ENCODE data around the gene PARS2. TPM values are rescaled to one million over a fixed set of nuclear protein-coding genes. Genes with fewer than 3 reads are reported as not detected.

The PARS2 gene
- total RNA-seq (not detected), total RNA-seq (0.58 to 14.3 (median 7.9) reads per million in 172 experiments)
- polyA plus RNA-seq (2013, experiment 1 of 2), result 2.6 TPM
- 1.7 TPM for polyA plus RNA-seq (2013, experiment 2 of 2)

DNA sequence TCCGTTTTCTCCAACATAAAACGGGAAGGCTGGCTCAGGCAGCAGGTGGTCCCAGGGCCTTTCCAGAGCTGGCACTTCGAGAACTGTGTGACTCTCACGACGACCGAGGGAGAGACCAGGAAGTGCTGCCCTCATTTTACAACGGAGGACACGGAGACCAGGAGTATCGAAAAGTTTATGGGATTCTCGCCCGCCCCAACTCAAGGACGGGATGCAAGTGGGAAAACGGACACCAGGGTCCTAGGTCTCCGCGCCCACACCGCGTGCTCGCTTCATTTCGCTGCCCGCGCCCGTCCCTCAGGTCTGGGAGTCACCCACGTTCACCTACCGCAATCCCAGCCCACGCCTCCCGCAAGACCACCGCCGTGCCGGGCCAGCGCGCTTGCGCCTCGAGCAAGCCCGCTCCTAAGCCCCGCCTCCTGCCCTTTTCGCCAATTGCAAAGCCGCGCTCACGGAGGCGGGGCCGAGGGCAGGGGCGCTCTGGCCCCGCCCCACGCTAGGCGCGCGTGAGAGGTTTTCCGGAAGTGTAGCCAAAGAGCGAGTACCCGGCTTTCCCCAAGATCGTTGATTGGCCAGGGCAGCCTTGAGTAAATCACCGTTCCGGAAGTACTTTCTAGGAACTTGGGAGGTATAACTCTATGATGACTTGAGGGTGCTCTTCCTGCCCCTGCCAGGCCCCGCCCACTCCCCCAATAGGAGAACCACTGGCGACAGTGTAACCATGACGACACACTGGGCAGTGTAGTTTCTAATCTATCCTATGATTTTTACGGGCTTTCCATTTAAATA is at the start of gene PARS2:
PARS2 (minus strand) TSS at position 391 of the 789 bp plus-strand sequence. CDS start 5,362 bp downstream, outside the sequence.
- ChIA-PET CTCF (interaction anchor here (2.7 kb wide), 1 partner anchor 37 kb away, joined by 13 read pairs; the partner anchor contains the start of gene TTC22), POLR2A (interaction anchor here (1.5 to 3.5 kb wide), 2 partner anchors 36 to 711 kb away, joined by 7 to 16 read pairs; partner anchors contain the start of genes TCEANC2, TMEM59 and TTC22)
- ATAC-seq (ENCODE audit: poor library complexity) (peak; percentile 96), DNase-seq (peak; percentile 88 to 99 (median 94))
- TF ChIP-seq, protein P1, sequence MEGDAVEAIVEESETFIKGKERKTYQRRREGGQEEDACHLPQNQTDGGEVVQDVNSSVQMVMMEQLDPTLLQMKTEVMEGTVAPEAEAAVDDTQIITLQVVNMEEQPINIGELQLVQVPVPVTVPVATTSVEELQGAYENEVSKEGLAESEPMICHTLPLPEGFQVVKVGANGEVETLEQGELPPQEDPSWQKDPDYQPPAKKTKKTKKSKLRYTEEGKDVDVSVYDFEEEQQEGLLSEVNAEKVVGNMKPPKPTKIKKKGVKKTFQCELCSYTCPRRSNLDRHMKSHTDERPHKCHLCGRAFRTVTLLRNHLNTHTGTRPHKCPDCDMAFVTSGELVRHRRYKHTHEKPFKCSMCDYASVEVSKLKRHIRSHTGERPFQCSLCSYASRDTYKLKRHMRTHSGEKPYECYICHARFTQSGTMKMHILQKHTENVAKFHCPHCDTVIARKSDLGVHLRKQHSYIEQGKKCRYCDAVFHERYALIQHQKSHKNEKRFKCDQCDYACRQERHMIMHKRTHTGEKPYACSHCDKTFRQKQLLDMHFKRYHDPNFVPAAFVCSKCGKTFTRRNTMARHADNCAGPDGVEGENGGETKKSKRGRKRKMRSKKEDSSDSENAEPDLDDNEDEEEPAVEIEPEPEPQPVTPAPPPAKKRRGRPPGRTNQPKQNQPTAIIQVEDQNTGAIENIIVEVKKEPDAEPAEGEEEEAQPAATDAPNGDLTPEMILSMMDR (IDR thresholded peaks at IDR 0.05), result no peak
- Mint-ChIP-seq H3K27ac (peak within 1 kb of the TSS; percentile 70), H3K4me1 (ENCODE audit: low read depth) (peaks cover 26% of the 10 kb centered on the region), H3K27me3 (no peaks in the 10 kb centered on the region), H3K9me3 (no peaks in the 10 kb centered on the region), H3K4me3 (peak within 1 kb of the TSS; percentile 98), H3K36me3 (ENCODE audit: low read depth) (peaks cover 2% of the 10 kb centered on the region)
- Histone ChIP-seq H3K27ac (ENCODE audit: low read depth in 1 of 2, low read length in 2 of 2) (peak within 1 kb of the TSS in 1 of 2 donors; percentile 71), H3K4me1 (ENCODE audit: insufficient read depth, low read length) (peaks cover 8% of the 10 kb centered on the region), H3K27me3 (ENCODE audit: control insufficient read depth in 1 of 2, insufficient read depth in 2 of 2, low read length in 2 of 2) (no peaks in the 10 kb centered on the region), H3K4me3 (ENCODE audit: low read length) (peak within 1 kb of the TSS; percentile 98), H3K36me3 (ENCODE audit: insufficient read depth, low read length) (no peaks in the 10 kb centered on the region), H3K9me3 (ENCODE audit: control insufficient read depth in 1 of 2, insufficient read depth in 1 of 2, low read length in 2 of 2) (no peaks in the 10 kb centered on the region)
- intact Hi-C loops (cut with DNase I, micrococcal nuclease), result loop anchor here (1.0 to 10.0 kb wide), 7 partner anchors 49 to 1540 kb away; partner anchors contain the start of genes CZIB (in 1 of the 2), DHCR24 (in 1 of the 2), DIO1 (in 1 of the 2) and SSBP3 (in 1 of the 2)

DNA sequence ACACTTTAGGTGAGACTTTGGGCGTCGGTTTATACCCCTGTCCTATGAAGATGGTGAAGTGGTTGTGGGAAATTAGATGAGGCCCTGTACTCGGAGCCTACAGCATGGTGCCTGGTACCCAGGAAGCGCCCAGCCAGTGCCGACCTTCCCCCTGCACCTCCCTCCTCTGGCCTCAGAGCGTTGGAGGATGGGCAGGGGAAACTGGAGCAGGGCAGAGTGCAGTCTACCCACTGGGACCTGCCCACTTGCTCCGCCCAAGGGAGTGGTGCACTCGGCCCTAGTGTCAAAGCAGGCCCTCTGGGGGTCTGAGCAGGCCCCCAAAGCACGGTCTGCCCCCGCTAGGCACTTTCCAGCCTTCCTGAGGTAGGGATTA is 49.8 kb upstream of the PARS2 start:
- Mint-ChIP-seq H3K4me3 (no peak overlapping the region), H3K27ac (no peak overlapping the region), H3K27me3 (no peaks in the 10 kb centered on the region), H3K4me1 (ENCODE audit: low read depth) (peaks cover 7% of the 10 kb centered on the region), H3K36me3 (ENCODE audit: low read depth) (no peaks in the 10 kb centered on the region), H3K9me3 (no peaks in the 10 kb centered on the region)
- Histone ChIP-seq H3K9me3 (ENCODE audit: control insufficient read depth in 1 of 2, insufficient read depth in 1 of 2, low read length in 2 of 2) (no peaks in the 10 kb centered on the region), H3K4me1 (ENCODE audit: insufficient read depth, low read length) (peaks cover 7% of the 10 kb centered on the region), H3K27me3 (ENCODE audit: control insufficient read depth in 1 of 2, insufficient read depth in 2 of 2, low read length in 2 of 2) (no peaks in the 10 kb centered on the region), H3K27ac (ENCODE audit: low read depth in 1 of 2, low read length in 2 of 2) (no peak overlapping the region), H3K4me3 (ENCODE audit: low read length) (no peak overlapping the region), H3K36me3 (ENCODE audit: insufficient read depth, low read length) (no peaks in the 10 kb centered on the region)
- TF ChIP-seq, protein P1 (IDR thresholded peaks at IDR 0.05), result no peak
- intact Hi-C loops (cut with DNase I, micrococcal nuclease), result loop anchor here in 1 of 2 experiments (5.0 to 10.0 kb wide), 2 partner anchors 952 to 1329 kb away; no protein-coding TSS in a partner anchor
- DNase-seq (no peak), ATAC-seq (ENCODE audit: poor library complexity) (no peak)
- ChIA-PET POLR2A (no interaction called here), CTCF (no interaction called here)

- Mint-ChIP-seq H3K36me3 (ENCODE audit: low read depth) (no peaks in the 10 kb centered on the region), H3K4me1 (ENCODE audit: low read depth) (peaks cover 7% of the 10 kb centered on the region), H3K9me3 (no peaks in the 10 kb centered on the region), H3K4me3 (no peak overlapping the region), H3K27ac (no peak overlapping the region), H3K27me3 (no peaks in the 10 kb centered on the region)
- intact Hi-C loops (cut with DNase I, micrococcal nuclease), result loop anchor here in 1 of 2 experiments (5.0 to 10.0 kb wide), 2 partner anchors 951 to 1329 kb away; no protein-coding TSS in a partner anchor
- no peak for DNase-seq
- Histone ChIP-seq H3K4me3 (ENCODE audit: low read length) (no peak overlapping the region), H3K4me1 (ENCODE audit: insufficient read depth, low read length) (peaks cover 7% of the 10 kb centered on the region), H3K36me3 (ENCODE audit: insufficient read depth, low read length) (no peaks in the 10 kb centered on the region), H3K9me3 (ENCODE audit: control insufficient read depth in 1 of 2, insufficient read depth in 1 of 2, low read length in 2 of 2) (no peaks in the 10 kb centered on the region), H3K27ac (ENCODE audit: low read depth in 1 of 2, low read length in 2 of 2) (no peak overlapping the region), H3K27me3 (ENCODE audit: control insufficient read depth in 1 of 2, insufficient read depth in 2 of 2, low read length in 2 of 2) (no peaks in the 10 kb centered on the region)
- CTCF ChIA-PET, result no interaction called here
- no peak for ATAC-seq (ENCODE audit: poor library complexity)
- POLR2A ChIA-PET, result no interaction called here
- TF ChIP-seq, protein P1 (IDR thresholded peaks at IDR 0.05), result no peak
These were observed 49.3 kb upstream of the PARS2 start for GRCh38 chr1:54813485-54814125.

All from CD4-positive, alpha-beta T cell (primary cell).